Muscle layer of colon (tissue), 2 donors: ENCODE results near the gene ZNF814.
A peak's percentile ranks its signal among the peaks of the same experiment; 100 is the strongest.
"Not testable (repeated sequence)": the region's sequence is repeated elsewhere in the genome, so short reads cannot be mapped to it uniquely, and the experiment has no call there.

Experiments used
- H3K27ac ChIP-seq: one replicate; pipeline ENCODE4 v1.7.0; 2013; ENCODE audit warnings: low read depth, mild to moderate bottlenecking, low read length, moderate library complexity
- H3K27me3 ChIP-seq, 2 donors: one replicate each; pipeline ENCODE4 v1.7.0; 2013; ENCODE audit warnings: low read length in 2 of 2, mild to moderate bottlenecking in 2 of 2; ENCODE audit not compliant: insufficient read depth in 2 of 2, control insufficient read depth in 1 of 2
- H3K36me3 ChIP-seq: one replicate; pipeline ENCODE4 v1.7.0; 2013; ENCODE audit warnings: mild to moderate bottlenecking, low read length; ENCODE audit not compliant: insufficient read depth
- H3K4me1 ChIP-seq: one replicate; pipeline ENCODE4 v1.7.0; 2013; ENCODE audit warnings: mild to moderate bottlenecking, low read length; ENCODE audit not compliant: insufficient read depth
- H3K4me3 ChIP-seq, 2 donors: one replicate each; pipeline ENCODE4 v1.7.0; 2013; ENCODE audit warnings: low read length in 2 of 2, low read depth in 1 of 2, mild to moderate bottlenecking in 1 of 2, moderate library complexity in 1 of 2
- H3K9ac ChIP-seq: one replicate; pipeline ENCODE4 v1.7.0; 2013; ENCODE audit warnings: low read length
- H3K9me3 ChIP-seq: one replicate; pipeline ENCODE4 v1.7.0; 2013; ENCODE audit warnings: mild to moderate bottlenecking, low read length
- donor health status: abdominal sarcoma.
- donor health status: Adenocarcinoma of cecum.

ZNF814 gene

GRCh38 chr19:57813919-57814504, 74.8 kb downstream of the ZNF814 start:
- Histone ChIP-seq H3K27ac (peak overlapping the region; percentile 87), H3K4me1 (peaks cover 6% of the 10 kb centered on the region), H3K9ac (peak overlapping the region; percentile 54), H3K4me3 (peak overlapping the region; percentile 86 to 90), H3K36me3 (peaks cover 12% of the 10 kb centered on the region), H3K27me3 (no peaks in the 10 kb centered on the region), H3K9me3 (no peaks in the 10 kb centered on the region)

- H3K9me3 ChIP-seq, H3K27ac ChIP-seq, H3K9ac ChIP-seq, H3K27me3 ChIP-seq, H3K4me1 ChIP-seq, H3K4me3 ChIP-seq: not testable (repeated sequence)
- peaks cover 12% of the 10 kb centered on the region for H3K36me3 ChIP-seq
These were observed 75.6 kb downstream of the ZNF814 start for GRCh38 chr19:57812975-57813820.

DNA sequence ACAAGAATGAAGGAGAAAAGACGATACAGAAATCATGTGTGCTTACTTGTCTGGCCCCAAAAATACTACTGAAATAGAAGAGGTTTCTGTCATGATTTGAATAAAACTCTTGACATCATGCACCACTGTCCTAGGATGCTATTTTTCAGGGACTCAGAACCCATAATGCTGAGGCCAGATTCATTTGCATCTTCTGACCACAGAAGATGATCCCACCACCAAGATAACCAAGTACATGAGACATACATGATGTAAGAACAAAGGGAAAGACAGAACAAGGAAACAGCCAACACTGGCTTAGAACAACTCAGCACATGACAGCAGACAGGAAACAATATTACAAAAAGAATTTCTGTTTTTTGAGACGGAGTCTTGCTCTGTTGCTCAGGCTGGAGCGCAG, 76.6 kb downstream of the ZNF814 start:
- no peaks in the 10 kb centered on the region for H3K9me3 ChIP-seq
- no peak overlapping the region for H3K27ac ChIP-seq
- peaks cover 12% of the 10 kb centered on the region for H3K36me3 ChIP-seq
- no peak overlapping the region for H3K9ac ChIP-seq
- H3K27me3 ChIP-seq, result no peaks in the 10 kb centered on the region
- no peak overlapping the region for H3K4me3 ChIP-seq
- H3K4me1 ChIP-seq, result peaks cover 6% of the 10 kb centered on the region

DNA sequence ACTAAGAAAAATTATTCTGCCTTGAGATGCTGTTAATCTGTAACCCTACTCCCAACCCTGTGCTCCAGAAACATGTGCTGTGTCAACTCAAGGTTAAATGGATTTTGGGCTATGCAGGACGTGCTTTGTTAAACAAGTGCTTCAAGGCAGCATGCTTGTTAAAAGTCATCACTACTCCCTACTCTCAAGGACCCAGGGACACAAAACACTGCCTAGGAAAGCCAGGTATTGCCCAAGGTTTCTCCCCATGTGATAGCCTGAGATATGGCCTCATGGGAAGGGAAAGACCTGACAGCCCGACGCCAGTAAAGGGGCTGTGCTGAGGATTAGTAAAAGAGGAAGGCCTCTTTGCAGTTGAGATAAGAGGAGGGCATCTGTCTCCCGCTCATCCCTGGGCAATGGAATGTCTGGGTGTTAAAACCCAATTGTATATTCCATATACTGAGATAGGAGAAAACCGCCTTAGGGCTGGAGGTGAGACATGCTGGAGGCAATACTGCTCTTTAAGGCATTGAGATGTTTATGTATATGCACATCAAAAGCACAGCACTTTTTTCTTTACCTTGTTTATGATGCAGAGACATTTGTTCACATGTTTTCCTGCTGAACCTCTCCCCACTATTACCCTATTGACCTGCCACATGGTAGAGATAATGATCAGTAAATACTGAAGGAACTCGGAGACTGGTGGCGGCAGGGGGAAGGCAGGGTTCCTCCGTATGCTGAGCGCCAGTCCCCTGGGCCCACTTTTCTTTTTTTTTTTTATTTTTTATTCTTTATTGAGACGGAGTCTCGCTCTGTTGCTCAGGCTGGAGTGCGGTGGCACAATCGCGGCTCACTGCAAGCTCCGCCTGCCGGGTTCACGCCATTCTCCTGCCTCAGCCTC, 78.2 kb downstream of the ZNF814 start:
- H3K9ac ChIP-seq, H3K4me1 ChIP-seq, H3K4me3 ChIP-seq, H3K27me3 ChIP-seq, H3K27ac ChIP-seq, H3K9me3 ChIP-seq: not testable (repeated sequence)
- H3K36me3 ChIP-seq, result peaks cover 12% of the 10 kb centered on the region

- Histone ChIP-seq H3K4me3 (no peak overlapping the region), H3K4me1 (no peaks in the 10 kb centered on the region), H3K27me3 (no peaks in the 10 kb centered on the region), H3K9ac (no peak overlapping the region), H3K36me3 (peaks cover 12% of the 10 kb centered on the region), H3K27ac (no peak overlapping the region), H3K9me3 (no peaks in the 10 kb centered on the region)
These were observed 81.3 kb downstream of the ZNF814 start for GRCh38 chr19:57807541-57807940.

- Histone ChIP-seq H3K36me3 (peaks cover 5% of the 10 kb centered on the region), H3K9me3 (no peaks in the 10 kb centered on the region), H3K4me1 (peaks cover 4% of the 10 kb centered on the region), H3K9ac (peak overlapping the region; percentile 45), H3K27ac (peak overlapping the region; percentile 90), H3K4me3 (peak overlapping the region; percentile 71 to 80), H3K27me3 (no peaks in the 10 kb centered on the region)
These were observed 85.1 kb downstream of the ZNF814 start for GRCh38 chr19:57803594-57804325.

DNA sequence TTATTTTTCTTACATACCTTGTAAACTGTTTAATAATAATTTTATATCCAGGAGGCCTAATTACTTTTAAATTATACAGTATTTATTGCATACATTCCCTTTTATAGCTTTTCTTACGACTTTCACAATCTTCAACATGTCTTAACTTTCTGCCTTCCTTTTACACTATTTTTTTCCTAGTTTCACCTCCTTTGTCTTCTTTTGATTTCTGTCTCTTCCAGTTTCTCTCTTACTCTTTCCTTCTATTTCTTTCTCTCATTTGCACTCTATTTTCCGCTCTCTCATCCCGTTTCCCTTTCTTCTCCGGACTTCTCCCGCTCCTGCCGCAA, 85.6 kb downstream of the ZNF814 start:
- peak overlapping the region; percentile 71 to 80 for H3K4me3 ChIP-seq
- H3K27me3 ChIP-seq, result no peaks in the 10 kb centered on the region
- peaks cover 5% of the 10 kb centered on the region for H3K36me3 ChIP-seq
- H3K9me3 ChIP-seq, result no peaks in the 10 kb centered on the region
- H3K4me1 ChIP-seq, result peaks cover 4% of the 10 kb centered on the region
- peak overlapping the region; percentile 90 for H3K27ac ChIP-seq
- peak overlapping the region; percentile 45 for H3K9ac ChIP-seq

DNA sequence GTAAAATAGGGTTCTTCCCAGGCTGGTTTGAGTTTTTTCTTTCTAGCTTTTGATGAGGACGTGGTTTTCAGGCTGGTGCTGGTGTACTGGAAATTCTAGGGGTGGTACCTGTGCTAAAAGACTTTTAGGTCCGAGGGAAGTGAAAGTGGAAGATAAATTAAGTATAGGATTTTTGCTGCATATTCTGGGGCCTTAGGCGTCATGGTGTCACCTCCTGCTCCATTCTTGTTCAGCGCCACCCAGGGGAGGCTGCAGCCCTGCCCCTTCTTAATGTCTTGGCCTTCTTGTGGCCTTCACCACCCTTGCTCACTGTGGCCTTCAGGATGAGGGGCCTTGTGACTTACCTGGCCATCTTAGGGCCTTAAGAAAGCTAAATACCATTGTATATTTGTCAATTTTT, 86.6 kb downstream of the ZNF814 start:
- H3K27ac ChIP-seq, result no peak overlapping the region

DNA sequence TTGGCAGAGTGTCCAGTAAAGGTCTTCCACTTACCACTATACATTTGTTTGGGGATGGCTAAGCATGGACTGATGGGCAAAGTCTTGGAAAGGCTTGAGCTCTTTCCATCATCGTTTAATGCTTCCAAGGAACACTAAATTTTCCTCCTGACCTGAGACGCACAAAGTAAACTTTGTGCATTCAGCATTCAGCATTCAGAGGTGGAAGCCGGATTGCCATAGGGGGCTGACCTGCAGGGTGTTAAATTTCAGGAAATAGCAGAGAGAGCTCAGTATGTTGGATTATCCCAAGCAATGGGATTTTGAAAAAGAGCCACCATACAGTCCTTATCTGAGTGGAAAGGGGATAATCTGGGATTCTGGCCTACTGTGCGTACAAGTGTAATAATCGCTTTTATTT, 88.1 kb downstream of the ZNF814 start:
- no peaks in the 10 kb centered on the region for H3K27me3 ChIP-seq
- no peak overlapping the region for H3K27ac ChIP-seq
- H3K4me1 ChIP-seq, result peaks cover 4% of the 10 kb centered on the region
- no peaks in the 10 kb centered on the region for H3K9me3 ChIP-seq
- no peak overlapping the region for H3K9ac ChIP-seq
- H3K4me3 ChIP-seq, result no peak overlapping the region
- peaks cover 10% of the 10 kb centered on the region for H3K36me3 ChIP-seq

More for the DNA sequence above, 86.6 kb downstream of the ZNF814 start:
- no peak overlapping the region for H3K4me3 ChIP-seq
- peaks cover 4% of the 10 kb centered on the region for H3K4me1 ChIP-seq
- peak overlapping the region; percentile 30 for H3K9ac ChIP-seq
- H3K9me3 ChIP-seq, result no peaks in the 10 kb centered on the region
- no peaks in the 10 kb centered on the region for H3K27me3 ChIP-seq
- H3K36me3 ChIP-seq, result peaks cover 5% of the 10 kb centered on the region
